ENCODE results near the gene RECQL.

The RECQL gene

GRCh38 chr12:21526721-21527345 is 25.4 kb upstream of the RECQL start:
- in situ Hi-C loops (cut with HindIII; ENCODE audit: low pct_unique_long_range_greater_than_20kb, low sequenced_read_pairs): no loop called here

GRCh38 chr12:21526053-21526452 is 24.6 kb upstream of the RECQL start, which contains the start of gene SPX:
SPX (plus strand) TSS chr12:21526296; CDS start chr12:21526473, 177 bp downstream.
- DNase-seq (ENCODE audit: low read depth in 1 of 2, low spot score in 1 of 2): peak in 1 of 2 experiments; percentile 24
- no peak for TF ChIP-seq JUND (IDR thresholded peaks at IDR 0.05; ENCODE audit: low read depth)
- in situ Hi-C loops (cut with HindIII; ENCODE audit: low pct_unique_long_range_greater_than_20kb, low sequenced_read_pairs): no loop called here

More at GRCh38 chr12:21526721-21527345, 25.4 kb upstream of the RECQL start:
- TF ChIP-seq JUND (IDR thresholded peaks at IDR 0.05; ENCODE audit: low read depth): no peak
- DNase-seq (ENCODE audit: low read depth in 1 of 2, low spot score in 1 of 2): no peak

DNA sequence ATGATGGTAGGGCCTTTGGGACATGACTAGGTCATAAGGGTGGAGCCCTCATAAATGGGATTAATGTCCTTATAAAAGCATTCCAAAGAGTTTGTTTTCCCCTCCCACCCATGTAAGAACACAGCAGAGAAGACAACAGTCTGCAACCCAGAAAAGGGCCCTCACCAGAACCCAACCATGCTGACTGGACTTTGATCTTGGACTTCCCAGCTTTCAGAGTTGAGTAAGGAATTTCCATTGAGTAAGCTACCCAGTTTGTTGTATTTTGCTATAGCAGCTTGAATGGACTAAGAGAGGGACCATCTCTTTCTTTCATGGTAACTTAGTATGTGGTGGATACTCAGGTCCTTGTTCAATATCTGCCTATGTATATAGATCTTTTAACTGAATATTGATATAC is 21.7 kb upstream of the RECQL start:
- no peak for TF ChIP-seq JUND (IDR thresholded peaks at IDR 0.05; ENCODE audit: low read depth)
- no peak for DNase-seq (ENCODE audit: low read depth in 1 of 2, low spot score in 1 of 2)
- in situ Hi-C loops (cut with HindIII; ENCODE audit: low pct_unique_long_range_greater_than_20kb, low sequenced_read_pairs): no loop called here

DNA sequence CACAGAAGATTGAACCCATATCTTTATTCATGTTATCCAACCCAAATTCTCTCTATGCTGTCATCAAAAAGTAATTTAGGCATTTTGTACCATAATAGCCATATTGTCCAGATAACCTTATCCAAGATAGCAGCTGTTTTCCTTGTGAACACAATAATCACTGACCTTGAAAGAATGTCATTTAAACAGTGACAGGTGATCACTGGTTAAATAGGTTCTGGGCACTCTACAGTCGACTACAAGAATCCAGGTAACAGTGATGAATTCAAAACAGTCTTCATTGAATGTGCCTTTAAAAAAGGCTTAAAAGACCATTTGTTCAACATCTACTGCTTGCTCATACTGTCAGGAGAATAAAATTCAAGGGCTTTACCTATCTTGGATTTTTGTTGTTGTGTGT is 20.1 kb upstream of the RECQL start:
- no peak for TF ChIP-seq JUND (IDR thresholded peaks at IDR 0.05; ENCODE audit: low read depth)
- no peak for DNase-seq (ENCODE audit: low read depth in 1 of 2, low spot score in 1 of 2)
- in situ Hi-C loops (cut with HindIII; ENCODE audit: low pct_unique_long_range_greater_than_20kb, low sequenced_read_pairs): no loop called here

GRCh38 chr12:21518451-21518850 is 17.0 kb upstream of the RECQL start:
- in situ Hi-C loops (cut with HindIII; ENCODE audit: low pct_unique_long_range_greater_than_20kb, low sequenced_read_pairs): no loop called here
- no peak for DNase-seq (ENCODE audit: low read depth in 1 of 2, low spot score in 1 of 2)
- TF ChIP-seq JUND (IDR thresholded peaks at IDR 0.05; ENCODE audit: low read depth): no peak

DNA sequence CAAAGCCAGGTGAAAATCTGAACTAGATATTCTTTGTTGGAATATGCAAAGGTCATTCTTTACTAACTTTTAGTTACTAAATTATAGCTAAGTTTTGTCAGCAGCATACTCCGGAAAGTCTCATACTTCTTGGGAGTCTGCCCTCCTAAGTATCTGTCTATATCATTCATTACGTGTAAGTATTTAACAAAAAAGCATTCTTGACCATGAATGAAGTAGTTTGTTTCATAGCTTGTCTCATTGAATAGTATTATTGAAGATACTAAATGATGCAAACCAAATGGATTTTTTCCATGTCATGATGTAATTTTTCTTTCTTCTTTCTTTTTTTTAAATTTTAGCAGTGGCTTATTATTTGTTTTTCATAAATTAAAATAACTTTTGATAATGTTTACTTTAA is 14.8 kb upstream of the RECQL start:
- in situ Hi-C loops (cut with HindIII; ENCODE audit: low pct_unique_long_range_greater_than_20kb, low sequenced_read_pairs): no loop called here
- TF ChIP-seq JUND (IDR thresholded peaks at IDR 0.05; ENCODE audit: low read depth): no peak
- no peak for DNase-seq (ENCODE audit: low read depth in 1 of 2, low spot score in 1 of 2)

DNA sequence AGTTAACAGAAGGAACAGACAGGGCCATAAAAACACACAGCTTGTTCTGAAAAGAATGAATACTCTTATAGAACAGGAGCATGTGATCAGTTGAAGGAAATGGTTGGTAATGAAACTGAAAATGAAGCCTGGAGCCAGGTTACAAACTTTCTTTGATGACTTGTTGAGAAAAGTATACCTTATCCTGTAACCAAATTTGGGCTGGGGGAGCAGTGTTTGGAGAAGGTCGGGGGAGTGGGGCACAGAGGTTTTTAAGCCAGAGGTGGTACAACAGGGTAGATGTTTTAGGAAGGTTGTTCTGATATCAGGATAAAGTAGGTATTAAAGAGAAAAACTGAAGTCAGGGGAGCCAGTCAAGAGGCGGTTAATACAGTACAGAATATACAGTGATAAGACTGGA is 8.3 kb upstream of the RECQL start:
- DNase-seq (ENCODE audit: low read depth in 1 of 2, low spot score in 1 of 2): no peak
- no peak for TF ChIP-seq JUND (IDR thresholded peaks at IDR 0.05; ENCODE audit: low read depth)
- in situ Hi-C loops (cut with HindIII; ENCODE audit: low pct_unique_long_range_greater_than_20kb, low sequenced_read_pairs): no loop called here

DNA sequence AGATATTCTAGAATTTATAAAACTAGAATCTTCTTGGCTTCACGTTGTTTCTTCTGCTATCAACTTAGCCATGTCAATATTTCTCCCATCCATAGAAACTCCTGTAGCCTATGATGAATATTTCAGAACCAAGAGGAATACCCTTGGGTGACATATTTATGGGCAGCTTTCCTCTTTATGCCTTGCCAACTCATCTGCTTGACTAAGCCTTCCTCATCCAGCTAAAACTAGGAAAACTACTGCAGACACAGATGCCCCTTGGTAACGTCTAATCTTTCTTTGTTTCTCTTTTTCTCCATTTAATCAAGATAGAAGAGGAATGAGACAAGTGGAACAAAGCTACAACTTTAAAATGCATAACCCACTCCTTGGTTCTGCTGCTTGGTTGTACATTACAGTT is 6.4 kb upstream of the RECQL start:
- in situ Hi-C loops (cut with HindIII; ENCODE audit: low pct_unique_long_range_greater_than_20kb, low sequenced_read_pairs): no loop called here
- no peak for DNase-seq (ENCODE audit: low read depth in 1 of 2, low spot score in 1 of 2)
- TF ChIP-seq JUND (IDR thresholded peaks at IDR 0.05; ENCODE audit: low read depth): no peak

DNA sequence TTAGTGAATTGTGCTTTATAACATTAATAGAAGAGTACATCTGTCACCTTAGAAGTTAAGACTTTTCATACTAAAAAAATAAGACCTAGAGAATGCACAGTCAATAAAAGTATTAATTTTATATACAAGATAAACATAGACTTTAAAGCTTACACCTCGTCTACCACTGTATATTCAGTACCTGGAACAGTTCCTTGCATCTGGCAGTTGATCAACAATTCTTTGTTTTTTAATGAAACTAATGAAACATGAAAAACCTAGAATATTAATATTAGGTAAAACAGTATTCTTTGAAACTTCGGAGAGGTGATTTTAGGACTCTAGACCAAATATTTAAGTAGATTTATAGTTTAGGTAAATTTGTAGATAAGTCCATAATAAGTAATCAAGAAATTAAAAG is 4.5 kb upstream of the RECQL start:
- no peak for TF ChIP-seq JUND (IDR thresholded peaks at IDR 0.05; ENCODE audit: low read depth)
- in situ Hi-C loops (cut with HindIII; ENCODE audit: low pct_unique_long_range_greater_than_20kb, low sequenced_read_pairs): no loop called here

GRCh38 chr12:21502872-21503271 is 1.4 kb upstream of the RECQL start:
- in situ Hi-C loops (cut with HindIII; ENCODE audit: low pct_unique_long_range_greater_than_20kb, low sequenced_read_pairs): no loop called here
- TF ChIP-seq JUND (IDR thresholded peaks at IDR 0.05; ENCODE audit: low read depth): no peak

More for the DNA sequence above, 4.5 kb upstream of the RECQL start:
- DNase-seq (ENCODE audit: low read depth in 1 of 2, low spot score in 1 of 2): no peak

GRCh38 chr12:21502164-21502496 is 695 bp upstream of the RECQL start:
- DNase-seq (ENCODE audit: low read depth in 1 of 2, low spot score in 1 of 2): peak in 1 of 2 experiments; percentile 39
- in situ Hi-C loops (cut with HindIII; ENCODE audit: low pct_unique_long_range_greater_than_20kb, low sequenced_read_pairs): no loop called here
- TF ChIP-seq JUND (IDR thresholded peaks at IDR 0.05; ENCODE audit: low read depth): no peak

More at GRCh38 chr12:21502872-21503271, 1.4 kb upstream of the RECQL start:
- no peak for DNase-seq (ENCODE audit: low read depth in 1 of 2, low spot score in 1 of 2)

GRCh38 chr12:21500786-21501257 is 613 bp downstream of the RECQL start:
- TF ChIP-seq JUND (IDR thresholded peaks at IDR 0.05; ENCODE audit: low read depth): no peak
- DNase-seq (ENCODE audit: low read depth in 1 of 2, low spot score in 1 of 2): no peak
- in situ Hi-C loops (cut with HindIII; ENCODE audit: low pct_unique_long_range_greater_than_20kb, low sequenced_read_pairs): no loop called here

DNA sequence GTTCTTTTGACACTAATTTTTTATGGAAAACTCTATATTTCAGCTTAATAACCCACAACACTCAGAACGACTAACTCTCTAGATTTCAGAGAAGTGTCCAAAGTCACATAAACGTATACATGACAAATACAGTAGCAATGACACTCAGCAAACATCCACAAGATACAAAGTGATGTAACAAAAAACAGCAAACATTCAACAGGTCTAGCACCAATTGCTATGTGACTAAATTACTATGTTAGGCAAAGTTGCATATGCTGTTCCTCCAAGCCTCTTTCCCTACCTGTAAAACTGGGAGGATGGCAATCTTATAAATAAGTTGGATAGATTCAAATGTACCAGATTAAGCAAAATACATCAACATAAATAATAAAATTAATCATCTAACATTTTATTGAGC is 1.7 kb downstream of the RECQL start:
- in situ Hi-C loops (cut with HindIII; ENCODE audit: low pct_unique_long_range_greater_than_20kb, low sequenced_read_pairs): no loop called here
- no peak for TF ChIP-seq JUND (IDR thresholded peaks at IDR 0.05; ENCODE audit: low read depth)
- DNase-seq (ENCODE audit: low read depth in 1 of 2, low spot score in 1 of 2): no peak

DNA sequence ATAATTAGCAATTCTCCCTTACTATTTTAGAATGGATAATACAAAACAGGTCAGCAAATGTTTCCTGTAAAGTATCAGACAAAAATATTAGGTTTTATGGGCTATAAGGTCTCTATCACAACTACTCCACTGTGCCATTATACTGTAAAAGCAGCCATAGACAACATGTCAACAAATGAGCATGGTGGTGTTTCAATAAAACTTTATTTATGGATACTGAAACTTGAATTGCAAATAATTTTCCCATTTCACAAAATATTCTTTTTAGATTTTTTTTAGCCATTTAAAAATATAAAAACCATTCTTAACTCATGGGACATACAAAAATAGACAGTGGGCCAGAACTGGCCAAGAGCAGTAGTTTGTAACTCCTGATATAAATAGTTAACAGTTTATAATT is 15.4 kb downstream of the RECQL start:
- TF ChIP-seq JUND (IDR thresholded peaks at IDR 0.05; ENCODE audit: low read depth): no peak
- DNase-seq (ENCODE audit: low read depth in 1 of 2, low spot score in 1 of 2): no peak
- in situ Hi-C loops (cut with HindIII; ENCODE audit: low pct_unique_long_range_greater_than_20kb, low sequenced_read_pairs): no loop called here

All from T47D (cell line).